Small intestine (tissue), 7 donors: ENCODE measurements around the gene ENAH. TPM values are rescaled to one million over a fixed set of nuclear protein-coding genes. Genes with fewer than 3 reads are reported as not detected.

Experiments
- DNase-seq, 2 donors: peaks; one replicate each; pipeline versions ENCODE4 v3.0.0 to v3.0.0-alpha.2; 2013
- FAIRE-seq: peaks from 2 replicates; lab custom pipeline; 2012; peaks lifted over from hg19 to GRCh38; lab: Jason Lieb, UNC
- H3K27ac ChIP-seq, 3 donors: one replicate each; pipeline ENCODE4 v1.5.1; 2013; ENCODE audit warnings: low read length in 2 of 3, mild to moderate bottlenecking in 2 of 3, control low read depth in 1 of 3, inconsistent platforms in 1 of 3, low read depth in 1 of 3, moderate library complexity in 1 of 3
- H3K27me3 ChIP-seq, 3 donors: one replicate each; pipeline ENCODE4 v1.6.1; 2013; ENCODE audit warnings: low read length in 3 of 3, inconsistent platforms in 1 of 3; ENCODE audit not compliant: control insufficient read depth in 3 of 3, insufficient read depth in 3 of 3
- H3K36me3 ChIP-seq, 3 donors: one replicate each; pipeline ENCODE4 v1.6.1; 2013; ENCODE audit warnings: low read length in 3 of 3, inconsistent platforms in 1 of 3, low read depth in 1 of 3, mild to moderate bottlenecking in 1 of 3, moderate library complexity in 1 of 3; ENCODE audit not compliant: control insufficient read depth in 3 of 3, insufficient read depth in 2 of 3
- H3K4me1 ChIP-seq, 3 donors: one replicate each; pipeline ENCODE4 v1.6.1; 2013; ENCODE audit warnings: low read length in 2 of 3, inconsistent platforms in 1 of 3, low read depth in 1 of 3, mild to moderate bottlenecking in 1 of 3, moderate library complexity in 1 of 3; ENCODE audit not compliant: control insufficient read depth in 3 of 3, insufficient read depth in 2 of 3
- H3K4me3 ChIP-seq, 3 donors: one replicate each; pipeline ENCODE4 v1.5.1; 2013; ENCODE audit warnings: low read length in 3 of 3, control low read depth in 1 of 3, inconsistent platforms in 1 of 3, low read depth in 1 of 3, mild to moderate bottlenecking in 1 of 3, moderate library complexity in 1 of 3
- H3K9me3 ChIP-seq, 2 donors: one replicate each; pipeline ENCODE4 v1.6.1; 2013; ENCODE audit warnings: low read depth in 1 of 2, low read length in 1 of 2; ENCODE audit not compliant: control insufficient read depth in 2 of 2, insufficient read depth in 1 of 2
- WGBS, 3 donors: extraction: QIAGEN DNeasy Blood & Tissue Kit; methylation state at CpG; one replicate each; pipeline ENCODE4 v1.1.7; 2013; 5-methylcytosine and 5-hydroxymethylcytosine counted together
- polyA plus RNA-seq, 4 donors: library from polyadenylated mRNA; stranded (reverse) in 3 of 4; unstranded in 1 of 4; fragments of 200-250 nt in 3 of 4; fragments of 120-200 nt in 1 of 4; gene quantifications; one replicate each; pipeline versions ENCODE4 v1.2.1 to v1.2.3, GENCODE V29; 2013
- donor health status: healthy with polysubstance abuse.
- donor health status: control.
- donor health status: control.
- donor health status: Bipolar disorder and iron deficiency.
- donor health status: healthy.

ENAH gene
- polyA plus RNA-seq, 4 donors = 4.5 to 26.0 (median 13.9) TPM

DNA sequence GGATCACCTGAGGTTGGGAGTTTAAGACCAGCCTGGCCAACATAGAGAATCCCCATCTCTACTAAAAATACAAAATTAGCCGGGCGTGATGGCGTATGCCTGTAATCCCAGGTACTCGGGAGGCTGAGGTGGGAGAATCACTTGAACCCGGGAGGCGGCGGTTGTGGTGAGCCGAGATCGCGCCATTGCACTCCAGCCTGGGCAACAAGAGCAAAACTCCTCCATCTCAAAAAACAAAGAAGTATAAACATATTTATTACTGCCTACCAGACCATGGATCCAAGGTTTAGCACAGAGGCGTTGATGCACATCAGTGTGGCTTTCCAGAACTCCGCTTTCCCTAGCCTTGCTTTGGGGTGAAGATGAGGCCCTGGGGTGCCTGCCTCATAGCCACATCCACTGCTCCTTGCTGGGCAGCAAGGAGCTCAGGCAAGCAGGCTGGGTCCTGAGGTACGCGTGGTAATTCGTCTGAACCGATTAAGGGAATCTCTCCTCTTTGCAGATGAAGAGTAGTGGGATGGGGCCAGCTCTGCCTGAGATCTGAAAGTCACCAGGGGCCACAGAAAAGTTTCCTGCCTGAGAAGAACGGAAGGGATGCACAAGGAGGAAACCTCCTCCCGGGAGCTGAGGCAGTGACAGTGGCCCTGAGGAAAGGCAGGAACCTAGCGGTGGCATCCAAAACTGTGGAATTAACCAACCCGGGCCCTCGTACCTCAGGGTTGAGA, 172.8 kb downstream of the ENAH start:
- Histone ChIP-seq H3K4me3 (no peak overlapping the region), H3K27me3 (peaks cover 0 to 3% (median 0%) of the 10 kb centered on the region in 3 donors), H3K9me3 (no peaks in the 10 kb centered on the region), H3K36me3 (no peaks in the 10 kb centered on the region), H3K27ac (no peak overlapping the region), H3K4me1 (peaks cover 0 to 11% (median 2%) of the 10 kb centered on the region in 3 donors)
- 85 to 87% (median 87%) methylated on average over 21 of the region's 21 CpGs for WGBS, 3 donors
- DNase-seq (no peak), FAIRE-seq (no peak)

- 94 to 99% (median 95%) methylated on average over 9 of the region's 9 CpGs for WGBS, 3 donors
- Histone ChIP-seq H3K4me3 (no peak overlapping the region), H3K4me1 (peaks cover 0 to 12% (median 2%) of the 10 kb centered on the region in 3 donors), H3K9me3 (no peaks in the 10 kb centered on the region), H3K27me3 (peaks cover 0 to 3% (median 0%) of the 10 kb centered on the region in 3 donors), H3K27ac (no peak overlapping the region), H3K36me3 (no peaks in the 10 kb centered on the region)
- DNase-seq (no peak), FAIRE-seq (no peak)
These were observed 173.6 kb downstream of the ENAH start for GRCh38 chr1:225479341-225479740.

GRCh38 chr1:225477296-225477911, 175.5 kb downstream of the ENAH start:
- no peak overlapping the region for H3K27ac ChIP-seq
- H3K36me3 ChIP-seq = no peaks in the 10 kb centered on the region
- no peak overlapping the region for H3K4me3 ChIP-seq
- no peaks in the 10 kb centered on the region for H3K9me3 ChIP-seq
- FAIRE-seq = no peak
- H3K4me1 ChIP-seq = peaks cover 0 to 9% (median 2%) of the 10 kb centered on the region in 3 donors
- WGBS, 3 donors = 89 to 93% (median 93%) methylated on average over 6 of the region's 6 CpGs
- peaks cover 0 to 3% (median 0%) of the 10 kb centered on the region in 3 donors for H3K27me3 ChIP-seq
- no peak for DNase-seq

DNA sequence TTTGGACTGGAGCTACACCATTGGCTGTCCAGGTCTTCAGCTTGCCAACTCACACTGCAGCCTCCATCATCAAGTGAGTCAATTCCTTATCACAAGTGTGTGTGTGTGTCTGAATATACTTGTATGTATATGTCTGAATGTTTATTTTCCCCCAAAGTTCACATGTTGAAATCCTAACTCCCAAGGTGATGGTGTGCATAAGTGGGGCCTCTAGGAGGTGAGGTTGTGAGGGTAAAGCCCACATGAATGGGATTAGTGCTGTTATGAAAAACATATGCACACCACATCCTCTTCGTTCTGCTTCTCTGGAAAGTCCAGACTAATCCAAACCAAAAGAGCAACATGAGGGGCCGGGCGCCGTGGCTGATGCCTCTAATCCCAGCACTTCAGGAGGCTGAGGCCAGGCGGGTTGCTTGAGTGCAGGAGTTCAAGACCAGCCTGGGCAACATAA, 176.4 kb downstream of the ENAH start:
- DNase-seq = no peak
- H3K4me1 ChIP-seq = peaks cover 0 to 5% (median 2%) of the 10 kb centered on the region in 3 donors
- FAIRE-seq = no peak

DNA sequence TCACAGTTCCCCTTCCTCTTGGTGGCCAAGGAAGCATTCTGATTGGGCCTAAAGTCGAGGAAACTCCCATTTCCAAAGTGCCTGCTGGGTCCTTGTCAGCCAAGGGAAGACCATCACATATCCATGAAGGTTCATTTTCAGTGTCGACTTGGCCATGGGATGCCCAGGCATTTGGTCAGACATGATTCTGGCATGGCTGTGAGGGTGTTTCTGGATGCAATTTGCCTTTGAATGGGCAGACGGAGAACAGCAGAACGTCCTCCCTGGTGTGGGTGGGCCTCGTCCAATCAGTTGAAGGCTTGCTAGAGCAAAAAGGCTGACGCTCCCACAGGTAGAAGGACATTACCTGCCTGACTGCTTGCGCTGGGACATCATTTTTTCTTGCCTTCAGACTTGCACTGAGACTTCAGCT, 176.8 kb downstream of the ENAH start:
- Histone ChIP-seq H3K27ac (no peak overlapping the region), H3K27me3 (peaks cover 0 to 3% (median 0%) of the 10 kb centered on the region in 3 donors), H3K4me1 (peaks cover 0 to 5% (median 2%) of the 10 kb centered on the region in 3 donors), H3K36me3 (no peaks in the 10 kb centered on the region), H3K9me3 (no peaks in the 10 kb centered on the region), H3K4me3 (no peak overlapping the region)
- DNase-seq (no peak), FAIRE-seq (no peak)
- WGBS, 3 donors = 94% methylated on average over 7 of the region's 7 CpGs

More for the DNA sequence above, 176.4 kb downstream of the ENAH start:
- 64 to 73% (median 72%) methylated on average over 5 of the region's 5 CpGs for WGBS, 3 donors
- no peak overlapping the region for H3K4me3 ChIP-seq
- H3K9me3 ChIP-seq = no peaks in the 10 kb centered on the region
- peaks cover 0 to 3% (median 0%) of the 10 kb centered on the region in 3 donors for H3K27me3 ChIP-seq
- no peaks in the 10 kb centered on the region for H3K36me3 ChIP-seq
- H3K27ac ChIP-seq = no peak overlapping the region

DNA sequence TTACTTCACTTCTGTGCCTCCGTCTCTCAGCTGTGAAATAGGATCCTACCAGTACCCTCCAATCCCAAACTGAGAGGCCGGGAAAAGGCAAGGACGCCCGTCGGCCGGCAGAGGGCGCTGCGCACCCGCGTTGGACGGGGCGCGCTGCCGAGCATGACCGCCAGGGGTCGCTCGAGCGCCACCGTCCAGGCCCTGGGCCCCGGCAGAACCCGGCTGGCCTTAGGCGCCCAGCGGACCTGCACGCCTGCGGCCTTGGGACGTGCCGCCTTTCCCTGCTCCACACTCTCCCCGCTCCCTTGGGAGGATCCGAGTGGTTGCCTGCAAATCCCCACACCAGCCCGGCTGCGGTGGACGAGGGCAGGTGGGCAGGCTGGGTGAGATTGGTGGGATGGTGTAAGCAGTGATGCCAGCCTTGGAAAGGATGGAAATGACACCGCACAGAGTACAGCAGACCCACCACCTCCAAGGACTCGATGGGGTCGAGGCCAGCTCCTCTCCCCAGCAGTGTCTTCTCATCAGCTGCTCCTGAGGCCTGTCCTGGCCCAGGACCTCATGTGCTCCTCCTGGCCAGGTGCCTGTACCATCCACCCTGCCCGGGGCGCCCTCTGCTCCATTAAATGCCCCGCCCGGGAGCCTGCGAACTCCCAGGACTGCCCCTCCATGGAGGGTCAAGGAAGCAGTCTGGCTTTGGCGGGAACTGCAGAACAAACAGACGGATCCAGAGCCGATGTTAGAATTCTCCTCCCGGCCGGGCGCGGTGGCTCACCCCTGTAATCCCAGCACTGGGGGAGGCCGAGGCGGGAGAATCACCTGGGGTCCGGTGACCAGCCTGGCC, 177.7 kb downstream of the ENAH start:
- H3K9me3 ChIP-seq = no peaks in the 10 kb centered on the region
- peak; percentile 65 to 86 for DNase-seq
- 14 to 25% (median 24%) methylated on average over 48 to 50 of the region's 50 CpGs for WGBS, 3 donors
- no peak overlapping the region for H3K27ac ChIP-seq
- no peak overlapping the region for H3K4me3 ChIP-seq
- peaks cover 0 to 5% (median 2%) of the 10 kb centered on the region in 3 donors for H3K4me1 ChIP-seq
- H3K36me3 ChIP-seq = no peaks in the 10 kb centered on the region
- no peak for FAIRE-seq
- no peaks in the 10 kb centered on the region for H3K27me3 ChIP-seq

DNA sequence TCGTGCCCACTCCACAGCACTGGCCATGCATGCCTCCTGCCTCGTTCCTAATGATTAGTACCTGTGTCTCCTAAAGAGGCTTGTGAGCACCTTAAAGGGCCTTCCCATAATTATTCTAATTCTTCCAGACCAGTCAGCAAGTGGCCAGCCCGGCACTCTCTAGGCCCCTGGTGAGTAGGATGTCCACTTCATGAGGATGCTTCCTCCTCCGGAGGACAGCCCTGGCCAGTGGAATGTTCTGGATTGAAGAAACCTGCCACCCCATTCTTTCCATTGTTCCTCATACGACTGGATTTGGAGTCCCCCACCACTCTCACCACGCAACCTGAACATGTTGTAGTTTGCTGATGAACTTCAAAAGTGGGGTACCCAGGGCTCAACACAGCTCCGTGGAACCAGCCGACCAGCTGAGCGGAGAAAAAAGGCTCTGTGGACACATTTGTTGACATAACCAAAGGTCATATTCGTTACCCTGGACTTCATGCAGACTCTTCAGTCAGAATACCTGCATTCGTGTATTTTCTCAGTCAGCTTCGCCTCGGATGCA, 178.4 kb downstream of the ENAH start:
- Histone ChIP-seq H3K4me1 (peaks cover 0 to 5% (median 2%) of the 10 kb centered on the region in 3 donors), H3K27me3 (no peaks in the 10 kb centered on the region), H3K36me3 (no peaks in the 10 kb centered on the region), H3K9me3 (no peaks in the 10 kb centered on the region), H3K4me3 (no peak overlapping the region), H3K27ac (no peak overlapping the region)
- WGBS, 3 donors = 38 to 45% (median 40%) methylated on average over 13 of the region's 13 CpGs
- FAIRE-seq = no peak
- DNase-seq = no peak
